Stimulated activated naive CD8-positive, alpha-beta T cell treated with anti-CD3 and anti-CD28 coated beads, Interleukin-15, Interleukin-2, amounts not matched to agents 100 ng/mL and 50 ng/mL, for 24 hours (primary cell): ENCODE results near the gene IZUMO1R.

Experiments used
- H3K27ac Mint-ChIP-seq: one replicate; pipeline ENCODE4 v1.8.0; 2021; ENCODE audit warnings: mild to moderate bottlenecking, mixed read lengths
- H3K27me3 Mint-ChIP-seq: one replicate; pipeline ENCODE4 v1.8.0; 2021; ENCODE audit warnings: mixed read lengths
- H3K36me3 Mint-ChIP-seq: one replicate; pipeline ENCODE4 v1.8.0; 2021; ENCODE audit warnings: low read depth, mixed read lengths
- H3K4me1 Mint-ChIP-seq: one replicate; pipeline ENCODE4 v1.8.0; 2021; ENCODE audit warnings: low read depth, mixed read lengths
- H3K4me3 Mint-ChIP-seq: one replicate; pipeline ENCODE4 v1.8.0; 2021; ENCODE audit warnings: mild to moderate bottlenecking, mixed read lengths
- H3K9me3 Mint-ChIP-seq: one replicate; pipeline ENCODE4 v1.8.0; 2021; ENCODE audit warnings: mixed read lengths

IZUMO1R gene

GRCh38 chr11:94308024-94308423 is 3.6 kb downstream of the IZUMO1R start:
- H3K9me3 Mint-ChIP-seq, result no peaks in the 10 kb centered on the region
- no peak overlapping the region for H3K27ac Mint-ChIP-seq
- H3K4me3 Mint-ChIP-seq, result no peak overlapping the region
- H3K27me3 Mint-ChIP-seq, result peaks cover 3% of the 10 kb centered on the region
- H3K4me1 Mint-ChIP-seq, result no peaks in the 10 kb centered on the region
- H3K36me3 Mint-ChIP-seq, result no peaks in the 10 kb centered on the region

GRCh38 chr11:94309757-94310156 is 5.4 kb downstream of the IZUMO1R start:
- no peak overlapping the region for H3K27ac Mint-ChIP-seq
- H3K27me3 Mint-ChIP-seq, result peaks cover 13% of the 10 kb centered on the region
- H3K4me1 Mint-ChIP-seq, result no peaks in the 10 kb centered on the region
- H3K9me3 Mint-ChIP-seq, result no peaks in the 10 kb centered on the region
- no peaks in the 10 kb centered on the region for H3K36me3 Mint-ChIP-seq
- no peak overlapping the region for H3K4me3 Mint-ChIP-seq

- Mint-ChIP-seq H3K4me1 (no peaks in the 10 kb centered on the region), H3K4me3 (no peak overlapping the region), H3K27ac (no peak overlapping the region), H3K27me3 (peaks cover 13% of the 10 kb centered on the region), H3K36me3 (no peaks in the 10 kb centered on the region), H3K9me3 (no peaks in the 10 kb centered on the region)
Observed at GRCh38 chr11:94310191-94310875, 6.0 kb downstream of the IZUMO1R start.

GRCh38 chr11:94312339-94312738 is 8.0 kb downstream of the IZUMO1R start:
- Mint-ChIP-seq H3K4me3 (no peak overlapping the region), H3K9me3 (no peaks in the 10 kb centered on the region), H3K36me3 (no peaks in the 10 kb centered on the region), H3K27ac (no peak overlapping the region), H3K27me3 (peaks cover 18% of the 10 kb centered on the region), H3K4me1 (no peaks in the 10 kb centered on the region)

- H3K27ac Mint-ChIP-seq, result no peak overlapping the region
Observed at GRCh38 chr11:94314064-94314463, 9.7 kb downstream of the IZUMO1R start.

GRCh38 chr11:94315664-94316063 is 11.3 kb downstream of the IZUMO1R start:
- Mint-ChIP-seq H3K27me3 (peaks cover 18% of the 10 kb centered on the region), H3K4me1 (no peaks in the 10 kb centered on the region), H3K9me3 (no peaks in the 10 kb centered on the region), H3K27ac (no peak overlapping the region), H3K4me3 (no peak overlapping the region), H3K36me3 (no peaks in the 10 kb centered on the region)

More at GRCh38 chr11:94314064-94314463, 9.7 kb downstream of the IZUMO1R start:
- Mint-ChIP-seq H3K36me3 (no peaks in the 10 kb centered on the region), H3K4me1 (no peaks in the 10 kb centered on the region), H3K4me3 (no peak overlapping the region), H3K27me3 (peaks cover 18% of the 10 kb centered on the region), H3K9me3 (no peaks in the 10 kb centered on the region)

- H3K4me3 Mint-ChIP-seq, result no peak overlapping the region
- H3K36me3 Mint-ChIP-seq, result no peaks in the 10 kb centered on the region
- H3K27me3 Mint-ChIP-seq, result no peaks in the 10 kb centered on the region
- H3K9me3 Mint-ChIP-seq, result peaks cover 8% of the 10 kb centered on the region
- no peak overlapping the region for H3K27ac Mint-ChIP-seq
- no peaks in the 10 kb centered on the region for H3K4me1 Mint-ChIP-seq
Observed at GRCh38 chr11:94322501-94322900, 18.1 kb downstream of the IZUMO1R start.

GRCh38 chr11:94325681-94326080 is 21.3 kb downstream of the IZUMO1R start:
- Mint-ChIP-seq H3K27ac (no peak overlapping the region), H3K4me1 (no peaks in the 10 kb centered on the region), H3K9me3 (peaks cover 8% of the 10 kb centered on the region), H3K4me3 (no peak overlapping the region), H3K27me3 (peaks cover 4% of the 10 kb centered on the region), H3K36me3 (no peaks in the 10 kb centered on the region)

GRCh38 chr11:94326947-94327346 is 22.6 kb downstream of the IZUMO1R start:
- peaks cover 9% of the 10 kb centered on the region for H3K27me3 Mint-ChIP-seq
- H3K4me3 Mint-ChIP-seq, result no peak overlapping the region
- no peaks in the 10 kb centered on the region for H3K36me3 Mint-ChIP-seq
- no peaks in the 10 kb centered on the region for H3K4me1 Mint-ChIP-seq
- no peak overlapping the region for H3K27ac Mint-ChIP-seq
- peaks cover 8% of the 10 kb centered on the region for H3K9me3 Mint-ChIP-seq

- no peaks in the 10 kb centered on the region for H3K4me1 Mint-ChIP-seq
Observed at GRCh38 chr11:94328587-94329080, 24.3 kb downstream of the IZUMO1R start.

GRCh38 chr11:94329501-94329900 is 25.1 kb downstream of the IZUMO1R start:
- Mint-ChIP-seq H3K9me3 (peaks cover 8% of the 10 kb centered on the region), H3K4me3 (no peak overlapping the region), H3K36me3 (no peaks in the 10 kb centered on the region), H3K4me1 (no peaks in the 10 kb centered on the region), H3K27me3 (peaks cover 9% of the 10 kb centered on the region), H3K27ac (no peak overlapping the region)

More at GRCh38 chr11:94328587-94329080, 24.3 kb downstream of the IZUMO1R start:
- Mint-ChIP-seq H3K9me3 (peaks cover 8% of the 10 kb centered on the region), H3K27ac (no peak overlapping the region), H3K4me3 (no peak overlapping the region), H3K27me3 (peaks cover 9% of the 10 kb centered on the region), H3K36me3 (no peaks in the 10 kb centered on the region)

- Mint-ChIP-seq H3K27ac (no peak overlapping the region), H3K9me3 (no peaks in the 10 kb centered on the region), H3K4me3 (no peak overlapping the region), H3K4me1 (no peaks in the 10 kb centered on the region), H3K36me3 (no peaks in the 10 kb centered on the region), H3K27me3 (peaks cover 9% of the 10 kb centered on the region)
Observed at GRCh38 chr11:94330789-94331188, 26.4 kb downstream of the IZUMO1R start.

GRCh38 chr11:94332814-94333213 is 28.4 kb downstream of the IZUMO1R start:
- Mint-ChIP-seq H3K36me3 (no peaks in the 10 kb centered on the region), H3K4me3 (no peak overlapping the region), H3K9me3 (no peaks in the 10 kb centered on the region), H3K4me1 (no peaks in the 10 kb centered on the region), H3K27me3 (peaks cover 22% of the 10 kb centered on the region), H3K27ac (no peak overlapping the region)

- Mint-ChIP-seq H3K9me3 (no peaks in the 10 kb centered on the region), H3K4me1 (no peaks in the 10 kb centered on the region), H3K27ac (no peak overlapping the region), H3K4me3 (no peak overlapping the region), H3K36me3 (no peaks in the 10 kb centered on the region), H3K27me3 (peaks cover 17% of the 10 kb centered on the region)
Observed at GRCh38 chr11:94336033-94336432, 31.7 kb downstream of the IZUMO1R start.

GRCh38 chr11:94338651-94339050 is 34.3 kb downstream of the IZUMO1R start:
- Mint-ChIP-seq H3K36me3 (no peaks in the 10 kb centered on the region), H3K4me1 (no peaks in the 10 kb centered on the region), H3K27ac (no peak overlapping the region), H3K27me3 (peaks cover 16% of the 10 kb centered on the region), H3K4me3 (no peak overlapping the region), H3K9me3 (no peaks in the 10 kb centered on the region)

- Mint-ChIP-seq H3K27ac (no peak overlapping the region), H3K9me3 (no peaks in the 10 kb centered on the region), H3K27me3 (peaks cover 11% of the 10 kb centered on the region), H3K4me3 (no peak overlapping the region), H3K36me3 (no peaks in the 10 kb centered on the region), H3K4me1 (no peaks in the 10 kb centered on the region)
Observed at GRCh38 chr11:94342250-94342649, 37.9 kb downstream of the IZUMO1R start.
